Thymus (tissue), 11 donors: ENCODE measurements around the gene RCOR1. TPM values are rescaled to one million over a fixed set of nuclear protein-coding genes. Genes with fewer than 3 reads are reported as not detected.
"Not testable (repeated sequence)": the region's sequence is repeated elsewhere in the genome, so short reads cannot be mapped to it uniquely, and the experiment has no call there.

Source experiments
- DNase-seq, 9 donors: peaks; one replicate each; pipeline ENCODE4 v3.0.0-alpha.2; 2013; ENCODE audit warnings: low spot score in 9 of 9, low read depth in 6 of 9, missing footprints in 1 of 9
- H3K27ac ChIP-seq, 2 donors: one replicate each; pipeline ENCODE4 v1.5.1; 2013; ENCODE audit warnings: control low read depth in 1 of 2, low read depth in 1 of 2, low read length in 1 of 2, mild to moderate bottlenecking in 1 of 2, moderate library complexity in 1 of 2
- H3K27me3 ChIP-seq, 2 donors: one replicate each; pipeline ENCODE4 v1.5.1; 2013; ENCODE audit warnings: low read length in 1 of 2; ENCODE audit not compliant: control insufficient read depth in 2 of 2, insufficient read depth in 1 of 2
- H3K36me3 ChIP-seq, 2 donors: one replicate each; pipeline ENCODE4 v1.5.1; 2013; ENCODE audit warnings: low read length in 1 of 2, mild to moderate bottlenecking in 1 of 2, moderate library complexity in 1 of 2; ENCODE audit not compliant: control insufficient read depth in 2 of 2, insufficient read depth in 2 of 2
- H3K4me1 ChIP-seq, 2 donors: one replicate each; pipeline ENCODE4 v1.5.1; 2013; ENCODE audit warnings: low read length in 2 of 2; ENCODE audit not compliant: control insufficient read depth in 2 of 2, insufficient read depth in 2 of 2
- H3K4me3 ChIP-seq, 2 donors: one replicate each; pipeline ENCODE4 v1.5.1; 2013; ENCODE audit warnings: low read length in 2 of 2, control low read depth in 1 of 2, mild to moderate bottlenecking in 1 of 2
- H3K9me3 ChIP-seq, 2 donors: one replicate each; pipeline ENCODE4 v1.5.1; 2013; ENCODE audit warnings: low read length in 1 of 2, mild to moderate bottlenecking in 1 of 2; ENCODE audit not compliant: control insufficient read depth in 2 of 2, insufficient read depth in 1 of 2
- WGBS: extraction: QIAGEN DNeasy Blood & Tissue Kit; methylation state at CpG from one replicate; pipeline ENCODE4 v1.1.7; 2013; 5-methylcytosine and 5-hydroxymethylcytosine counted together
- polyA plus RNA-seq: library from polyadenylated mRNA; stranded (reverse); fragments of 200-250 nt; gene quantifications from one replicate; pipeline ENCODE4 v1.2.3, GENCODE V29; 2013
- total RNA-seq: library from RNA; stranded (reverse); fragments of 120-200 nt; gene quantifications from one replicate; pipeline ENCODE4 v1.2.4, GENCODE V29; 2013
- donor health status: healthy.

Gene RCOR1
- total and polyA plus RNA-seq, 2 donors = 9.2 to 9.7 TPM

DNA sequence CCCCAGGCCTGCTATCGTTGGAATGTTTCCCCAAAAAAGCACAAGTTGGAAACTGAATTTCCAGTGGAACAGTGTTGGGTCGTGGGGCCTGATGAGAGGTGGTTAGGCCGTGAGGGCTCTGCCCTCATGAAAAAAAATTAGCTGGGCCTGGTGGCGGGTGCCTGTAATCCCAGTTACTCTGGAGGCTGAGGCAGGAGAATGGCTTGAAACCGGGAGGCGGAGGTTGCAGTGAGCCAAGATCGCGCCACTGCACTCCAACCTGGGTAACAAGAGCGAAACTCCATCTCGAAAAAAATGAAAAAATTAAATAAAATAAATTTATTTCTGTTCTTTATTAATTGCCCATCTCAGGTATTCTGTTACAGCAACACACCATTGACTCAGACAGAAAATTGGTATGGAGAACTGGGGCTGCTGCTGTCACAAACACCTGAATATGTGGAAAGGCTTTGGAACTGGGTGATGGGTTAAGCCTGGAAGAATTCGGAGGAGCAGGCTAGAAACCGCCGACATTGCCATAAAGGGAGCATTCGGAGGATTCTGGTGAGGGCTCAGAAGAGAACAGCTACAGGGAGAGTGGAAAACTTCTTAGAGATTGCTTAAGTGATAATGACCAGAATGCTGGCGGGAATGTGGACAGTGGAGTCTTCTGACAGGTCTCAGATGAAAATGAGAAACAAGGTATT, 17.1 kb upstream of the RCOR1 start:
- no peak overlapping the region for H3K4me3 ChIP-seq
- no peaks in the 10 kb centered on the region for H3K9me3 ChIP-seq
- no peaks in the 10 kb centered on the region for H3K36me3 ChIP-seq
- WGBS = 96% methylated on average over 15 of the region's 15 CpGs
- no peaks in the 10 kb centered on the region for H3K27me3 ChIP-seq
- DNase-seq = no peak
- peaks cover 8 to 30% of the 10 kb centered on the region in 2 donors for H3K4me1 ChIP-seq
- no peak overlapping the region for H3K27ac ChIP-seq

DNA sequence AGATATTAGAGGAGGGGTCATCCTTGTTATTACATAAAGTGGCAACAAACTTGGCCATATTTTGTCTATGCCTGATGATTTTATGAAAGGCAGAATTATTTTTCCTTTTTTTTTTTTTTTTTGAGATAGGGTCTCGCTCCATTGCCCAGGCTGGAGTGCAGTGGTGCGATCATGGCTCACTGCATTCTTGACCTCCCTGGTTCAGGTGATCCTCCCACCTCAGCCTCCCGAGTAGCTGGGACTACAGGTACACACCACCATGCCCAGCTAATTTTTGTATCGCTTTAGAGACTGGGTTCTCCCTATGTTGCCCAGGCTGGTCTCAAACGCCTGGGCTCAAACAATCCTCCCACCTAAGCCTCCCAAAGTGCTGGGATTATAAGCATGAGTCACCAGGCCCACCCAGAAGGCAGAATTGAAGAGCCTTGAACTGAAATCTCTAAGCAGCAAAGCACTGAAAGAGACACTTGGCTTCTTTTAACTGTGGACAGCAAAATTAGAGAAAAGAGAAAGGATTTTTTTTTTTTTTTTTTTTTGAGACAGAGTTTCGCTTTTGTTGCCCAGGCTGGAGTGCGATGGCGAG, 16.5 kb upstream of the RCOR1 start:
- DNase-seq, H3K9me3 ChIP-seq, H3K4me3 ChIP-seq, H3K27me3 ChIP-seq, H3K36me3 ChIP-seq, H3K27ac ChIP-seq: not testable (repeated sequence)
- H3K4me1 ChIP-seq = peaks cover 8 to 30% of the 10 kb centered on the region in 2 donors
- WGBS = 97% methylated on average over 8 of the region's 8 CpGs

- WGBS = 91% methylated on average over 7 of the region's 7 CpGs
- no peak overlapping the region for H3K27ac ChIP-seq
- H3K4me1 ChIP-seq = peaks cover 4 to 25% of the 10 kb centered on the region in 2 donors
- no peaks in the 10 kb centered on the region for H3K9me3 ChIP-seq
- H3K36me3 ChIP-seq = no peaks in the 10 kb centered on the region
- no peaks in the 10 kb centered on the region for H3K27me3 ChIP-seq
- DNase-seq = no peak
- no peak overlapping the region for H3K4me3 ChIP-seq
These were observed 13.6 kb upstream of the RCOR1 start for GRCh38 chr14:102578821-102579220.

DNA sequence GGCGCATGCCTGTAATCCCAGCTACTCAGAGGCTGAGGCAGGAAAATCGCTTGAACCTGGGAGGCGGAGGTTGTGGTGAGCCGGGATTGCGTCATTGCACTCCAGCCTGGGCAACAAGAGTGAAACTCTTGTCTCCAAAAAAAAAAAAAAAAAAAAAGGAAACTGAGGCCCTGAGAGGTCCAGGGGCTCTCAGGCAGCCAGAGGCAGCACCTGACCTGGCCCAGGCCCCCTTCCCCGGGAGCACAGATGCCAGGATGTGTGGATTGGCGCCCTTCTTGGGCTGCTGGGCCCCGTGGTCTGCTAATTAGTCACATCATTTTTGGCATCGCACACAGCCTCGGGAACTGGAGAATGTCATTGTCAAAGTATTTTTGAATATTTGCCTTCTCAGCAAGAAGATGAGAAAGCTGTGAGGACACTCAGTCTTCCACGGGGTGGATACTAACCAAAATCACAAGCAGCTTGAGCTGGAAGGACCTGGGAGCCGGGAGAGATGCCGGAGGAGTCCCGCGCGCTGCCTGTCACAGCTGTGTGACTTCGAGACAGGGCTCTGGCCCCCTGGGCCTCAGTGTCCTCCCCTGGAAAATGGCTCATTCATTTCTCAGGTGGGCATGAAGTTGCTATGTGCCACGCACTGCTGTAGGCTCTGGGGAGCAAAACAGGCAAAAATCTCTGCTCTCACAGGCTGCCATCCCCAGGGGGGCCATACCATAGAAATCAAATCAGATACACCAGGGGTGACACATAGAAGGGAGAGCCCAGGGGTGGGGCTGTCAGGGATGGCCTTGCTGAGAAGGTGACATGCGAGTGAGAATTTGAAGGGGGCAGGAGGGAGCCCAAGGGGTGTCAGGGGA, 12.5 kb upstream of the RCOR1 start:
- 92% methylated on average over 19 of the region's 19 CpGs for WGBS
- no peaks in the 10 kb centered on the region for H3K36me3 ChIP-seq
- DNase-seq = no peak
- no peaks in the 10 kb centered on the region for H3K27me3 ChIP-seq
- H3K9me3 ChIP-seq = no peaks in the 10 kb centered on the region
- no peak overlapping the region for H3K27ac ChIP-seq
- peaks cover 1 to 14% of the 10 kb centered on the region in 2 donors for H3K4me1 ChIP-seq
- H3K4me3 ChIP-seq = no peak overlapping the region

- WGBS = 96% methylated on average over 10 of the region's 10 CpGs
These were observed 11.8 kb upstream of the RCOR1 start for GRCh38 chr14:102580550-102581110.

DNA sequence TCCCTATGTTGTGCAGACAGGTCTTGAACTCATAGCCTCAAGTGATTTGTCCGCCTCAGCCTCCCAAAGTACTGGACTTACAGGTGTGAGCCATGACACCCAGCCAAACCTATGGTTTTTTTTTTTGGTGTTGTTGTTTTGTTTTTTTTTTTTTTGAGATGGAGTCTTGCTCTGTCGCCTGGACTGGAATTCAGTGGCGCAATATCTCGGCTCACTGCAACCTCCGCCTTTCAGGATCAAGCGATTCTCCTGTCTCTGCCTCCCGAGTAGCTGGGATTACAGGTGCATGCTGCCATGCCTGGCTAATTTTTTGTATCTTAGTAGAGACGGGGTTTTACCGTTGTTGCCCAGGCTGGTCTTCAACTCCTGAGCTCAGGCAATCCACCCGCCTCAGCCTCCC, 11.3 kb upstream of the RCOR1 start:
- Histone ChIP-seq H3K27me3 (no peaks in the 10 kb centered on the region), H3K36me3 (no peaks in the 10 kb centered on the region), H3K27ac (no peak overlapping the region), H3K4me1 (peaks cover 0 to 8% of the 10 kb centered on the region in 2 donors), H3K9me3 (no peaks in the 10 kb centered on the region), H3K4me3 (no peak overlapping the region)
- WGBS = 95% methylated on average over 10 of the region's 10 CpGs
- DNase-seq = no peak

More at GRCh38 chr14:102580550-102581110, 11.8 kb upstream of the RCOR1 start:
- DNase-seq = no peak
- Histone ChIP-seq H3K36me3 (no peaks in the 10 kb centered on the region), H3K27ac (no peak overlapping the region), H3K4me1 (peaks cover 0 to 8% of the 10 kb centered on the region in 2 donors), H3K4me3 (no peak overlapping the region), H3K9me3 (no peaks in the 10 kb centered on the region), H3K27me3 (no peaks in the 10 kb centered on the region)

DNA sequence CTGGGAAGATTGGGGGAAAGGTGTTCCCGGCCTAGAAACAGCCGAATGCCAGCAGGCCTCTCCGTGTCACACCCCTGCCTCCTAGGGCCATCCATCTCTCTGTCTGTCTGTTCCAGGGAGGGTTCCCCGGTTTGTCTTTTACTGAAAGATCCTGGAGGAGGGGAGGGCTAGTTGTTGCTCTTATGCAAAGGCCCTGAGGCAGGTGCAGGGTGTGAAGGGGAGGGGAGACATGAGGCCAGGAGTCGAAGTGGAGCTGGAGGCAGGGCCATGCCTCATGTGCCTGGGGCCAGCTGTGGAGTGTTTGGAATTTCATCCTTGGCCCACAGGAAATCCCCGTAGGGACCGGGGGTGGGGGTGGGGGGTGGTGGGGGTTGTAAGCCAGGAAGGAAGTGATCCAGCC, 8.7 kb upstream of the RCOR1 start:
- no peaks in the 10 kb centered on the region for H3K4me1 ChIP-seq
- H3K27ac ChIP-seq = no peak overlapping the region
- H3K4me3 ChIP-seq = no peak overlapping the region
- H3K9me3 ChIP-seq = no peaks in the 10 kb centered on the region
- WGBS = 76% methylated on average over 7 of the region's 7 CpGs
- H3K27me3 ChIP-seq = no peaks in the 10 kb centered on the region
- no peaks in the 10 kb centered on the region for H3K36me3 ChIP-seq
- no peak for DNase-seq

GRCh38 chr14:102584871-102585869, 7.3 kb upstream of the RCOR1 start:
- no peaks in the 10 kb centered on the region for H3K4me1 ChIP-seq
- no peaks in the 10 kb centered on the region for H3K27me3 ChIP-seq
- H3K36me3 ChIP-seq = no peaks in the 10 kb centered on the region
- WGBS = 92% methylated on average over 24 of the region's 24 CpGs
- no peaks in the 10 kb centered on the region for H3K9me3 ChIP-seq
- no peak for DNase-seq
- no peak overlapping the region for H3K4me3 ChIP-seq
- no peak overlapping the region for H3K27ac ChIP-seq
